LNCAP (cell line): ENCODE data around the gene MYO9A.

Experiments used
- TF ChIP-seq, protein P1 (sequence below): fragments of 450-650 bp; IDR thresholded peaks from 2 replicates; pipeline ENCODE4 v1.5.1; 2017; ENCODE audit warnings: mild to moderate bottlenecking

The MYO9A gene

DNA sequence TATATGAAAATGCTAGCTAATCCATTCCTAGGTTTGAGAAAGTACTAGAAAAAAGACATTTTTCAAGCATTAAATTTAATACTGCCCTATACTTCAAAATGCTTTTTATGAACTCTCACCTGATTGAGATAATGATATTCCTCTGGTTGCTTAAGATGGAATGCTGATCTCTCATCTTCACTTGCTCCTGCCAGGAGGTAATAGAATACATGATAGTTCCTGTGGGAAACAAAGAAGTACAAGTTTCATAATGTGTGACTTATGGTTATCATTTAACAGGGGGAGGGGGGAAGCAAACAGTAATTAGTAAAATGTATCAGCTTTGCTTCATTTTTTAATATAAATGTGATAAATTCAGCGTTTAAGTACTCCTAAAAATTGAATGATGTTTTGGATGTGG lies 97.2 kb downstream of the MYO9A start:
- TF ChIP-seq, protein P1, sequence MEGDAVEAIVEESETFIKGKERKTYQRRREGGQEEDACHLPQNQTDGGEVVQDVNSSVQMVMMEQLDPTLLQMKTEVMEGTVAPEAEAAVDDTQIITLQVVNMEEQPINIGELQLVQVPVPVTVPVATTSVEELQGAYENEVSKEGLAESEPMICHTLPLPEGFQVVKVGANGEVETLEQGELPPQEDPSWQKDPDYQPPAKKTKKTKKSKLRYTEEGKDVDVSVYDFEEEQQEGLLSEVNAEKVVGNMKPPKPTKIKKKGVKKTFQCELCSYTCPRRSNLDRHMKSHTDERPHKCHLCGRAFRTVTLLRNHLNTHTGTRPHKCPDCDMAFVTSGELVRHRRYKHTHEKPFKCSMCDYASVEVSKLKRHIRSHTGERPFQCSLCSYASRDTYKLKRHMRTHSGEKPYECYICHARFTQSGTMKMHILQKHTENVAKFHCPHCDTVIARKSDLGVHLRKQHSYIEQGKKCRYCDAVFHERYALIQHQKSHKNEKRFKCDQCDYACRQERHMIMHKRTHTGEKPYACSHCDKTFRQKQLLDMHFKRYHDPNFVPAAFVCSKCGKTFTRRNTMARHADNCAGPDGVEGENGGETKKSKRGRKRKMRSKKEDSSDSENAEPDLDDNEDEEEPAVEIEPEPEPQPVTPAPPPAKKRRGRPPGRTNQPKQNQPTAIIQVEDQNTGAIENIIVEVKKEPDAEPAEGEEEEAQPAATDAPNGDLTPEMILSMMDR: no peak

DNA sequence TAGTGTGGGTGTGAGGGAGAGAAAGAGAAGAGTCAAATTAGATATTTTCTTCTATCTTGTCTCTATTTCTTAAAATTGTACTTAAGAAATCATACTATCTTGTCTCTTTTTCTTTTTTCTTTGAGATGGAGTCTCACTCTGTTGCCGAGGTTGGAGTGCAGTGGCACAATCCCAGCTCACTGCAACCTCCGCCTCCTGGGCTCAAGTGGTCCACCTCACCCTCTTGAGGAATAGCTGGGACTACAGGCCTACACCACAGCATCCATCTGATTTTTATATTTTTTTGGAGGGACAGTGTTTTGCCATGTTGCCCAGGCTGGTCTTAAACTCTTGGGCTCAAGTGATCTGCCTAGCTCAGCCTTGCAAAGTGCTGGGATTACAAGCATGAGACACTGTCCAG lies 104.2 kb downstream of the MYO9A start:
- TF ChIP-seq, protein P1: no peak

DNA sequence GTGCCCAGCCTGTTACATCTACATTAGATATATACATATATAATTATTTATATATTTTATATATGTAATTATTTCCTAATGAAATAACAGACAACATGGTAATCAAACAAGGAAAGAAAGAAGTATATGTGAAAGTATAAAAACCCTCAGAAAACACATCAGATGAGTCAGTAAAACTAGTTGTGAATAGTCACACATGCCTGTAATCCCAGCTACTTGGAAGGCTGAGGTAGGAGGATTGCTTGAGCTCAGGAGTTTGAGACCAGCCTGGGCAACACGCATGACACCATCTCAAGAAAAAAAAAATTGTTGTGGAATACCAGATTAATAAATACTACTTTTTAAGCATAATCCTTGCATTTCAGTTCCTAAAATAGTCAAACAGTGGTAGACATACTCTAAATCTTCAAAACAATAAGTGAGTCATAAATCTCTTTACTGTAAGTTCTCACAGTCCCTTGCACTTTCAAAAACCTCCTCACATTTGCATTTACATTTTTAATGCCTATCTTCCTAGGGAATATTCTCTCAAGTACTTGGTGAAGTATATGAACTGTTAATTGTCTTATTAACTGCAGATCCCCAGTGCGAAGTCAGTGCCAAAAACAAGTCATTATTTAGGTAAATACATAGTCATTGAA lies 106.5 kb downstream of the MYO9A start:
- TF ChIP-seq, protein P1: no peak

DNA sequence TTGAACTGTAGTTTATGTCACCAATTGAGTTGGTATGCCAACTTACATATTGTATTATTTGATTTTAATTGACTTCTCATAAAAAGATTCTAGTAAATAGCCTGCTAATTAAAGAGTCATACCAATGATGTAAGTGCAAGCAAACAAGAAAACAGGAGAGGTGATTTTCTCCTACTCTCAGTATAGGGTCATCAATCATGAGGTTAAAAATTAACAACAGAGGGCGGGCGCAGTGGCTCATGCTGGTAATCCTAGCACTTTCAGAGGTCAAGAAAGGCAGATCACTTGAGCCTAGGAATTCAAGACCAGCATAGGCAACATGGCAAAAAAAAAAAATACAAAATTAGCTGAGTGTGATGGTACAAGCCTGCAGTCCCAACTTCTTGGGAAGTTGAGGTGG lies 108.7 kb downstream of the MYO9A start:
- TF ChIP-seq, protein P1: no peak

DNA sequence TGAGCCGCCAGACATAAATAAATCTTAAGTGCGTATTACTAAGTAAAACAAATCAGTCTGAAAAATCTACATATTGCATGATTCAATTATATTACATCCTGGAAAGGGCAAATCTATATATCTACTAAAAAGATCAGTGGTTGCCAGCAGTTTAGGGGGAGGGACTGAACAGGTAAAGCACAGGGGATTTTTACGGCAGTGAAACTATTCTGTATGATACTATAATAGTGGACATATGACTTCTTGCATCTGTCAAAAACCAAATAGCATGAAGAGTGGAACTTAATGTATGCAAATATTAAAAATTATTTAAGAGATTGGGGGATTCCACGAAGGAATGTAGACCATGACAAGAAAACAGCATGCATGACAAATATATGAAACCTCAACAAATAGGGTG lies 111.6 kb downstream of the MYO9A start:
- TF ChIP-seq, protein P1: no peak

DNA sequence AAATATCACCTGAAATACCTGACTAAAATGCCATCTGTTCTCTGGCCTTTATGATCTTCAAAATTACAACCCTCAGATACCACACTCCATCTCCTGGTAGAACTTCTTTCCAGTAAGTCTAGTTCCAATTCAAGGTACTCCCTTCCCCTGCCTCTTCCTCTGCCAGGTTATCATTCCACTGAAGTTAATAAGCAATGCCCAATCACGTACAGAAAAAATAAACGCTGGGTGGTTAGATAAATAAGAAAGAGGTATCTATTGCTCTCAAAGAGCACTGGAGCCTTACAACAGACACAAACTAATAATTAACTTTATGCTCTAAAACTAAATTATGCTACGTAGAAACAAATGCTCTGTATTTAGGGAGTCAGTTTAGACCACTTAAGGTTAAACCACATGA lies 112.5 kb downstream of the MYO9A start:
- TF ChIP-seq, protein P1: no peak

DNA sequence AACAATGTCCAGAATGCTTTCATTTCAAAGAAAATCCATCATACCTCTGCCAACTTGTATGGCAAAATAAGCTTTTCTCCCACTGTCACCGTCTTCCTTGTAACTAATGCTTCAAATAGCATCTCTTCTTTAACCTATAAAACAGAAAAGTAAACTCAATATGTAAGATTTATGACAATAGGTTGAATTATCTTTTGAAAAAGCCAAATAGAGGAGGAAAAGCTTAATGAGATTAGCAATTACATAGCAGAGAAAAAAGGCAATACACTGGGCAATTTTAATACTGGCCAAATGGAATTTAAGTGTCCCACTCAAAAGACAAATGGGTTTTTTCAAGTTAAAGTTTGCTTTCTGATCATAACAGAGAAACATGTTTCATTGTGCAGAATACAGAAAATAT lies 118.1 kb downstream of the MYO9A start:
- TF ChIP-seq, protein P1: no peak

DNA sequence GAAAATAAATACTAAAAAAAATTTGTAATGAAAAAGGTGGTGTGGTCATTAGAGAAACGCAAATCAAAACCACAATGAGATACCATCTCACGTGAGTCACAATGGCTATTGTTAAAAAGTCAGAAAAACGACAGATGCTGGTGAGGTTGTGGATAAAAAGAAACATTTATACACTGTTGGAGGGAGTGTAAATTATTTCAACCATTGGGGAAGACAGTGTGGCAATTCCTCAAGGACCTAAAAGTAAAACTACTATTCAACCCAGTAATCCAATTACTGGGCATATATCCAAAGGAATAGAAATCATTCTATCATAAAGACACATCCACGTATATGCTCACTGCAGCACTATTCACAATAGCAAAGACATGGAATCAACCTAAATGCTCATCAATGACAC lies 120.3 kb downstream of the MYO9A start:
- TF ChIP-seq, protein P1: no peak
